ENCODE measurements around the gene MYO9A.

DNA sequence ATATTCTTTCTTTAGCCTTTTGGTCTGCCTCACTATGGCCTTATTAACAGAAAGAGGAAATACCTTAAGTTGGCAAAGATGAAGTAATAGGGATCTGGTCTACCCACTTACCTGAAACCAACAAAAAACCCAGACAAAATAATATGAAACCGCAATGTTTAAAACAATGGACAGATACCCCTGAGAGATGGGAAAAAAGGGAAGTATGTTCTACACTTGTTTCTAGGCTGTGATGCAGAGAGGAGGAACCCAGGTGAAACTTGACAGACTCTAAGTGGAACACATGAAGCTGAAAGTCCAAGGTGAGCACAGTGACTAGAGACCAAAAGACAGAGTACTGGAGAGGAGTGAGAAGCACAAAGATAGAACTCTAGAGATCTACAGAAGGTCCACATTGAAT lies 229.2 kb downstream of the MYO9A start:
- TF ChIP-seq, protein P1, sequence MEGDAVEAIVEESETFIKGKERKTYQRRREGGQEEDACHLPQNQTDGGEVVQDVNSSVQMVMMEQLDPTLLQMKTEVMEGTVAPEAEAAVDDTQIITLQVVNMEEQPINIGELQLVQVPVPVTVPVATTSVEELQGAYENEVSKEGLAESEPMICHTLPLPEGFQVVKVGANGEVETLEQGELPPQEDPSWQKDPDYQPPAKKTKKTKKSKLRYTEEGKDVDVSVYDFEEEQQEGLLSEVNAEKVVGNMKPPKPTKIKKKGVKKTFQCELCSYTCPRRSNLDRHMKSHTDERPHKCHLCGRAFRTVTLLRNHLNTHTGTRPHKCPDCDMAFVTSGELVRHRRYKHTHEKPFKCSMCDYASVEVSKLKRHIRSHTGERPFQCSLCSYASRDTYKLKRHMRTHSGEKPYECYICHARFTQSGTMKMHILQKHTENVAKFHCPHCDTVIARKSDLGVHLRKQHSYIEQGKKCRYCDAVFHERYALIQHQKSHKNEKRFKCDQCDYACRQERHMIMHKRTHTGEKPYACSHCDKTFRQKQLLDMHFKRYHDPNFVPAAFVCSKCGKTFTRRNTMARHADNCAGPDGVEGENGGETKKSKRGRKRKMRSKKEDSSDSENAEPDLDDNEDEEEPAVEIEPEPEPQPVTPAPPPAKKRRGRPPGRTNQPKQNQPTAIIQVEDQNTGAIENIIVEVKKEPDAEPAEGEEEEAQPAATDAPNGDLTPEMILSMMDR (IDR thresholded peaks at IDR 0.05 in 2 of 3, conservative IDR thresholded peaks at IDR 0.05 in 1 of 3; ENCODE audit: borderline replicate concordance in 1 of 3, insufficient read depth in 1 of 3, low read depth in 2 of 3, low read length in 2 of 3), result no peak
- TF ChIP-seq POLR2A (IDR thresholded peaks at IDR 0.05; ENCODE audit: borderline replicate concordance, extremely low read depth, insufficient read depth, insufficient read length) (no peak), POLR2AphosphoS5 (IDR thresholded peaks at IDR 0.05; ENCODE audit: low read depth, low read length) (no peak), EZH2phosphoT487 (IDR thresholded peaks at IDR 0.05; ENCODE audit: borderline replicate concordance) (no peak), CEBPB (IDR thresholded peaks at IDR 0.05; ENCODE audit: low read depth) (no peak), SRF (IDR thresholded peaks at IDR 0.05; ENCODE audit: low read depth) (no peak)
